Osteoblast (primary cell): Measurements from ENCODE around the gene SUCLG1. TPM values are rescaled to one million over a fixed set of nuclear protein-coding genes. Genes with fewer than 3 reads are reported as not detected.

Experiments
- DNase-seq: peaks from one replicate; pipeline ENCODE4 v3.0.0; 2011; ENCODE audit warnings: low spot score, mixed read lengths; ENCODE audit not compliant: insufficient read length; ENCODE audit errors: missing footprints
- H2AFZ ChIP-seq: 2 replicates; pipeline ENCODE4 v1.6.0; 2011; ENCODE audit warnings: mild to moderate bottlenecking, low read length
- H3K27ac ChIP-seq: 2 replicates; pipeline ENCODE4 v1.5.1; 2011; ENCODE audit warnings: mild to moderate bottlenecking, low read depth, low read length, moderate library complexity
- H3K27me3 ChIP-seq: 2 replicates; pipeline ENCODE4 v1.6.0; 2012; ENCODE audit warnings: mild to moderate bottlenecking, control low read depth, inconsistent platforms, low read length, moderate library complexity; ENCODE audit not compliant: insufficient read depth
- H3K36me3 ChIP-seq: 2 replicates; pipeline ENCODE4 v1.5.1; 2011; ENCODE audit warnings: mild to moderate bottlenecking, low read length, control low read depth, moderate library complexity; ENCODE audit not compliant: insufficient read depth
- H3K4me1 ChIP-seq: 2 replicates; pipeline ENCODE4 v1.5.1; 2011; ENCODE audit warnings: mild to moderate bottlenecking, low read length, control low read depth, moderate library complexity; ENCODE audit not compliant: insufficient read depth
- H3K4me2 ChIP-seq: 2 replicates; pipeline ENCODE4 v1.6.0; 2011; ENCODE audit warnings: mild to moderate bottlenecking, low read length; ENCODE audit not compliant: insufficient read depth
- H3K4me3 ChIP-seq: fragments of 200-600 bp; sonication (generic); 3 replicates; pipeline ENCODE4 v1.5.1; 2012; ENCODE audit warnings: mild to moderate bottlenecking, low read length, inconsistent platforms; ENCODE audit not compliant: insufficient read depth
- H3K79me2 ChIP-seq: 2 replicates; pipeline ENCODE4 v1.6.0; 2012; ENCODE audit warnings: mild to moderate bottlenecking, low read length, control low read depth, inconsistent platforms; ENCODE audit not compliant: insufficient read depth
- H3K9me3 ChIP-seq: 2 replicates; pipeline ENCODE4 v1.5.1; 2011; ENCODE audit warnings: low read depth, low read length, control low read depth
- H4K20me1 ChIP-seq: 2 replicates; pipeline ENCODE4 v1.6.0; 2012; ENCODE audit warnings: mild to moderate bottlenecking, low read length, control low read depth; ENCODE audit not compliant: insufficient read depth
- total RNA-seq: library from RNA; depleted of rRNA; stranded (reverse); fragments of >200 nt; gene quantifications from 2 replicates; pipeline ENCODE4 v1.2.3, GENCODE V29; 2012
- TF ChIP-seq, protein P1 (sequence below): IDR thresholded peaks from 2 replicates; pipeline ENCODE4 v1.5.1; 2011; ENCODE audit warnings: mild to moderate bottlenecking, low read depth, low read length, moderate library complexity; ENCODE audit errors: extremely low read depth

Gene SUCLG1
- total RNA-seq, 1 donor, result 45.2 TPM

DNA sequence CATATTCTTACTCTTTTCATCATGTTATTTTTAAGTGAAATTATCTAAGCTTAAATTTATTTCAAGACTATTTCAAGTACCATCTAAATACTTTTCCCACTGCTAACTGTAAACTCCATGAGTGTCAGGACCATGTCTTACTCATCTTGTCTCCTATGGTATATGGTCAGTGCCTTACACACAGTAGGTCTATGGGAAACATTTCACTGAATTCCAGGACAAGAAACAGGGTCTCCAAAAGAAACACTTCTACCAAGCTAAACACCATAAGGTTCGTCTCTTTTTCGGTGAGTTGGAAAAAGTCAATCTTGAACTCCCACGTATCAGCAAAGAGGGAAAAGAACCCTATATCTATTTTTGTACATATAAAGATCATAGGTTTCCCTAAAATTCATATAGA is 6.5 kb downstream of the SUCLG1 start:
- no peak overlapping the region for H3K4me3 ChIP-seq
- H2AFZ ChIP-seq, result no peak overlapping the region
- H3K9me3 ChIP-seq, result no peaks in the 10 kb centered on the region
- no peaks in the 10 kb centered on the region for H3K4me1 ChIP-seq
- peaks cover 40% of the 10 kb centered on the region for H4K20me1 ChIP-seq
- no peaks in the 10 kb centered on the region for H3K36me3 ChIP-seq
- H3K27ac ChIP-seq, result no peak overlapping the region
- H3K4me2 ChIP-seq, result no peak overlapping the region
- H3K79me2 ChIP-seq, result peaks cover 78% of the 10 kb centered on the region
- TF ChIP-seq, protein P1, sequence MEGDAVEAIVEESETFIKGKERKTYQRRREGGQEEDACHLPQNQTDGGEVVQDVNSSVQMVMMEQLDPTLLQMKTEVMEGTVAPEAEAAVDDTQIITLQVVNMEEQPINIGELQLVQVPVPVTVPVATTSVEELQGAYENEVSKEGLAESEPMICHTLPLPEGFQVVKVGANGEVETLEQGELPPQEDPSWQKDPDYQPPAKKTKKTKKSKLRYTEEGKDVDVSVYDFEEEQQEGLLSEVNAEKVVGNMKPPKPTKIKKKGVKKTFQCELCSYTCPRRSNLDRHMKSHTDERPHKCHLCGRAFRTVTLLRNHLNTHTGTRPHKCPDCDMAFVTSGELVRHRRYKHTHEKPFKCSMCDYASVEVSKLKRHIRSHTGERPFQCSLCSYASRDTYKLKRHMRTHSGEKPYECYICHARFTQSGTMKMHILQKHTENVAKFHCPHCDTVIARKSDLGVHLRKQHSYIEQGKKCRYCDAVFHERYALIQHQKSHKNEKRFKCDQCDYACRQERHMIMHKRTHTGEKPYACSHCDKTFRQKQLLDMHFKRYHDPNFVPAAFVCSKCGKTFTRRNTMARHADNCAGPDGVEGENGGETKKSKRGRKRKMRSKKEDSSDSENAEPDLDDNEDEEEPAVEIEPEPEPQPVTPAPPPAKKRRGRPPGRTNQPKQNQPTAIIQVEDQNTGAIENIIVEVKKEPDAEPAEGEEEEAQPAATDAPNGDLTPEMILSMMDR, result no peak
- no peaks in the 10 kb centered on the region for H3K27me3 ChIP-seq
- DNase-seq, result no peak

DNA sequence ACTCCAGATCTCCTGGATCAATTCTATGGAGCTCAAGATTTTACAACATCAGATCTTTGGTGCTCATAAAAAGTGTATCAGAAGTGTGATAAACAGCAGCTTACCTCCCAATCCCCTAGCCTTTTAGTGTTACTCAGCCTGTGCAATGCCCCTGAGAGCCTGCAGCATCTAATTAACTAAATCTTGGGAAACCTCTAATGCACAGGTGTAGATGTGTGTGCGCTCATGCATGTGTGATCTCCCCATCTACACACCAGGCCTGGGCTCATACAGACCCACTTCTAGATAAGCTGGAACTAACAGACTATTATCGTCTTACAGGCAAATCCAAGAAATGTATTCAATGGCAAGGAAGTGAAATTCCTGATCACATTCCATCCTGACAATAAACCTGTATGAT is 7.5 kb downstream of the SUCLG1 start:
- Histone ChIP-seq H3K36me3 (no peaks in the 10 kb centered on the region), H4K20me1 (peaks cover 34% of the 10 kb centered on the region), H3K4me2 (no peak overlapping the region), H3K4me3 (no peak overlapping the region), H3K27ac (no peak overlapping the region), H2AFZ (no peak overlapping the region), H3K9me3 (no peaks in the 10 kb centered on the region), H3K27me3 (no peaks in the 10 kb centered on the region), H3K4me1 (no peaks in the 10 kb centered on the region), H3K79me2 (peaks cover 69% of the 10 kb centered on the region)
- DNase-seq, result no peak
- TF ChIP-seq, protein P1, result no peak

DNA sequence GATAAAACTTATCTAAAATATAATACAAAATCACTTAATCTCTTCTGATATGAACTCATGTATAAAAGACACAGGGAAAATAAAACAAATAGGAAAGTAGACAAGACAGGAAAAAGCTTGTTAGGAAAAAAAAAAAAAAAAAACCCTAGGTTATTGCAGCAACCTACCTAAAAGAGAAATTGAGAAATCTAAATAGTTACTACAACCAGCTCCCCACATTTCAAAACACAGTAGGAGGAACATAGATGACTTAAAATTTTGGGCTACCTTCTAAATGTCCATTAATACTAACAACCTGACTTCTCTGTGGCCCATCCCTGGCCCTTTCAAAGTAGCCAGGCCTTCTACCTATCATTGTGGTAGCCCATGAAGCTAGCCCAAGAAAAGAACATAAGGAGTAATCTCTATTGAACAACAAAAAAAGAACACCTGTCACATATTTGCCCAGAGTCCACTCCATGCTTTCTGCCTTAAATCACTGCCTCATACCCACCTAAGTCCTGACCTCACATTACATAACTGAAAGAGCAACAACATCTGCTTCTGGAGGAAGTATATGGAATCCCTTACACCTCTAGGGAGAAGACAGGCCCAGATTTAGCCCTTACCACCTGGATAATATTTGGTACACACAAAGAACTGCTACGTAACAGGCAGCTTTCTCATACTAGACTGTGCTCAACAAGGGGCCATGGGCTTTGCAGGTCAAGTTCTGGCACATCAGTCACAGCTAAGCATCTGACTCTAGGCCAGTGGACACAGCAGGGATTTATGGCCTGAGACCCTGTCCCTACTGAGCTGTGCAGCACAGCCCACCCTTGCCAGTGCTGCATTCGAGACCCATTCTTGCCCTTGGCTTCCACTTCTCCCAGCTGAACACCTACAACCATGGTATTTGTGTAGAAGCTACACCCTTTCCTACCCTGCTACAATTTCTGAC is 8.5 kb downstream of the SUCLG1 start:
- Histone ChIP-seq H2AFZ (no peak overlapping the region), H4K20me1 (peaks cover 27% of the 10 kb centered on the region), H3K36me3 (no peaks in the 10 kb centered on the region), H3K4me1 (no peaks in the 10 kb centered on the region), H3K27ac (no peak overlapping the region), H3K79me2 (peaks cover 66% of the 10 kb centered on the region), H3K27me3 (no peaks in the 10 kb centered on the region), H3K9me3 (no peaks in the 10 kb centered on the region), H3K4me3 (no peak overlapping the region), H3K4me2 (no peak overlapping the region)
- DNase-seq, result no peak
- TF ChIP-seq, protein P1, result no peak

DNA sequence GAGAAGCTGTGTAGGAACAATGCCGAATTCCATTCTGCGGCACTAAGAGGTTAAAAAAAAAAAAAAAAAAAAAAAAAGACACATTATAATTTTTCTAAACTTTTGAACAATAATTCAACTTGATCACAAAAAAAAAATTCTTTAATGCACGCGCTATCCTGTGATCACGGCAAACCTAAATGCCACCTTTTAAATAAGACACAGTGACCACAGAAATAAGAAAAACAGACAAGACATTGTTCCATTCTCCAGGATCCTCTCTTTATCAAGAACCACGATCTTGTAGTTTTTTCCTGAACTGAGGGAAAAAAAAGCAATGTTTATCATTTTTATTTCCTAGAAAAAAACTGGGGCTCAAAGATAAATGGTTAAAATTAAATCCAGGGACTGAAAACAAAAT is 9.4 kb downstream of the SUCLG1 start:
- Histone ChIP-seq H3K9me3 (no peaks in the 10 kb centered on the region), H3K79me2 (peaks cover 63% of the 10 kb centered on the region), H3K27ac (no peak overlapping the region), H3K36me3 (no peaks in the 10 kb centered on the region), H3K4me2 (no peak overlapping the region), H3K4me1 (no peaks in the 10 kb centered on the region), H2AFZ (no peak overlapping the region), H3K27me3 (no peaks in the 10 kb centered on the region), H4K20me1 (peaks cover 24% of the 10 kb centered on the region), H3K4me3 (no peak overlapping the region)
- DNase-seq, result no peak
- TF ChIP-seq, protein P1, result no peak
